ENCODE measurements around the gene ABHD16B. TPM values are rescaled to one million over a fixed set of nuclear protein-coding genes. Genes with fewer than 3 reads are reported as not detected.

ABHD16B gene
- total and polyA plus RNA-seq, 10 of the 15 experiments (the other 5 are each of a cell fraction or from before 2014, with no cell fraction given): 0.13 TPM; not detected in 9

- Histone ChIP-seq H4K20me1 (ENCODE audit: control insufficient read depth, insufficient read depth) (no peaks in the 10 kb centered on the region), H3K4me3 (no peak overlapping the region), H3K27me3 (replicated peaks in 1 of 2; ENCODE audit: control insufficient read depth in 2 of 2, insufficient read depth in 2 of 2, low read length in 1 of 2) (no peaks in the 10 kb centered on the region), H3K9me3 (replicated peaks; ENCODE audit: control insufficient read depth, insufficient read depth, low read length) (peaks cover 2% of the 10 kb centered on the region; the same call in 2 of the 3 replicates), H2AFZ (ENCODE audit: control insufficient read depth, low read depth, low read length) (no peak overlapping the region), H3K36me3 (ENCODE audit: control insufficient read depth in 2 of 2, insufficient read depth in 2 of 2, low read length in 1 of 2) (peaks cover 0 to 4% of the 10 kb centered on the region in 2 experiments; a peak in 3 of 4 replicates), H3K27ac (ENCODE audit: control insufficient read depth, insufficient read depth) (no peak overlapping the region), H3K4me1 (ENCODE audit: control insufficient read depth, insufficient read depth, low read length) (no peaks in the 10 kb centered on the region), H3K4me2 (ENCODE audit: control insufficient read depth, insufficient read depth) (no peak overlapping the region), H3K79me2 (ENCODE audit: control insufficient read depth, insufficient read depth, low read length) (peaks cover 46% of the 10 kb centered on the region), H3K9ac (ENCODE audit: control insufficient read depth, insufficient read depth, low read length) (no peak overlapping the region)
- intact Hi-C loops (cut with micrococcal nuclease; ENCODE audit: unreplicated experiment) (no loop called here), in situ Hi-C loops (cut with MboI) (no loop called here)
- no peak for FAIRE-seq
- ChIA-PET POLR2A (no interaction called here), RAD21 (ENCODE audit: unreplicated experiment) (no interaction called here), SMC1A (ENCODE audit: uncharacterized antibody, unreplicated experiment) (interaction anchor here (0.5 kb wide), 1 partner anchor 46 kb away, joined by 3 read pairs; no protein-coding TSS in a partner anchor), CTCF (interaction anchor here (0.6 to 1.0 kb wide), 3 partner anchors 16 to 992 kb away, joined by 3 read pairs; no protein-coding TSS in a partner anchor)
- ATAC-seq: no peak
- TF ChIP-seq SPI1 (IDR thresholded peaks at IDR 0.05; ENCODE audit: borderline replicate concordance, insufficient read depth, low read depth, low read length): peak; percentile 42; the same call in 1 of the 2 replicates
- TF ChIP-seq CHD2 (IDR thresholded peaks at IDR 0.05; ENCODE audit: borderline replicate concordance, low read depth, low read length): no peak
- no peak for DNase-seq (ENCODE audit: low read depth, low spot score)
- 81% methylated on average over 12 of the region's 12 CpGs for WGBS (ENCODE audit: insufficient coverage, insufficient replicate concordance, low lambda C conversion rate, missing lambda C conversion rate)
- no TSS peak for BruUV-seq (replicated peaks)
These were observed 49.9 kb downstream of the ABHD16B start for GRCh38 chr20:63911176-63911575.

Small RNA genes lying within 50 kb of the gene (small RNA-seq; reads per million reads assigned to genes)
- not detected for gene RNU1-134P

Other genes with a start within 250 kb of the ABHD16B start
Only the 7 nearest of the 22 such genes appear.
- 0.45 and 0.98 TPM in 2 replicates for gene ZBTB46, start 30.2 kb upstream of the ABHD16B start, total RNA-seq (2014; rRNA removed)
- 0.18 and 0.23 TPM in 2 replicates for gene ZBTB46, start 30.2 kb upstream of the ABHD16B start, total RNA-seq (2014; rRNA removed; fragmentation: Illumina TruSeq; extraction: Trizol)
- gene ZBTB46, start 30.2 kb upstream of the ABHD16B start, total RNA-seq (2021): 0.92 and 1.0 TPM in 2 replicates
- 0.46 and 0.77 TPM in 2 replicates for gene ZBTB46, start 30.2 kb upstream of the ABHD16B start, polyA plus RNA-seq (2011; rRNA removed)
- 0.08 and 0.15 TPM in 2 replicates for gene ZBTB46, start 30.2 kb upstream of the ABHD16B start, polyA plus RNA-seq (2014; fragmentation: Illumina TruSeq; extraction: Trizol)
- under 1 TPM; 0.31 to 0.37 TPM for gene ZBTB46, start 30.2 kb upstream of the ABHD16B start, polyA plus RNA-seq (2014; fragmentation: Nextera tagmentation; extraction: Ambion mirVana)
- gene ZBTB46, start 30.2 kb upstream of the ABHD16B start, polyA plus RNA-seq (2014; rRNA removed): 0.24 and 0.26 TPM in 2 replicates
- gene ZBTB46, start 30.2 kb upstream of the ABHD16B start, polyA plus RNA-seq (2016; fragmentation: Nextera tagmentation; extraction: Ambion mirVana): under 1 TPM; 0.21 to 0.43 TPM
- gene TPD52L2, start 3.8 kb downstream of the ABHD16B start, total RNA-seq (2014; rRNA removed): 28.4 and 30.4 TPM in 2 replicates
- 37.3 and 38.4 TPM in 2 replicates for gene TPD52L2, start 3.8 kb downstream of the ABHD16B start, total RNA-seq (2014; rRNA removed; fragmentation: Illumina TruSeq; extraction: Trizol)
- 43.4 and 46.2 TPM in 2 replicates for gene TPD52L2, start 3.8 kb downstream of the ABHD16B start, total RNA-seq (2021)
- gene TPD52L2, start 3.8 kb downstream of the ABHD16B start, polyA plus RNA-seq (2011; rRNA removed): 46.5 and 53.8 TPM in 2 replicates
- gene TPD52L2, start 3.8 kb downstream of the ABHD16B start, polyA plus RNA-seq (2014; fragmentation: Illumina TruSeq; extraction: Trizol): 39.2 and 50.2 TPM in 2 replicates
- gene TPD52L2, start 3.8 kb downstream of the ABHD16B start, polyA plus RNA-seq (2014; fragmentation: Nextera tagmentation; extraction: Ambion mirVana): 1 to 10 TPM; 1.6 to 4.1 TPM
- 46.5 and 50.8 TPM in 2 replicates for gene TPD52L2, start 3.8 kb downstream of the ABHD16B start, polyA plus RNA-seq (2014; rRNA removed)
- gene TPD52L2, start 3.8 kb downstream of the ABHD16B start, polyA plus RNA-seq (2016; fragmentation: Nextera tagmentation; extraction: Ambion mirVana): 10 to 100 TPM; 68.1 to 71.0 TPM
- 33.7 and 36.0 TPM in 2 replicates for gene DNAJC5, start 33.6 kb downstream of the ABHD16B start, total RNA-seq (2014; rRNA removed)
- 16.9 and 17.9 TPM in 2 replicates for gene DNAJC5, start 33.6 kb downstream of the ABHD16B start, total RNA-seq (2014; rRNA removed; fragmentation: Illumina TruSeq; extraction: Trizol)
- gene DNAJC5, start 33.6 kb downstream of the ABHD16B start, total RNA-seq (2021): 34.6 and 36.8 TPM in 2 replicates
- gene DNAJC5, start 33.6 kb downstream of the ABHD16B start, polyA plus RNA-seq (2011; rRNA removed): 13.2 and 20.6 TPM in 2 replicates
- gene DNAJC5, start 33.6 kb downstream of the ABHD16B start, polyA plus RNA-seq (2014; fragmentation: Illumina TruSeq; extraction: Trizol): 6.1 and 16.0 TPM in 2 replicates
- gene DNAJC5, start 33.6 kb downstream of the ABHD16B start, polyA plus RNA-seq (2014; fragmentation: Nextera tagmentation; extraction: Ambion mirVana): 1 to 10 TPM in 1 of 2 experiments, under 1 TPM in 1; 0.69 to 1.6 TPM
- gene DNAJC5, start 33.6 kb downstream of the ABHD16B start, polyA plus RNA-seq (2014; rRNA removed): 27.8 and 31.8 TPM in 2 replicates
- 10 to 100 TPM; 11.7 to 16.0 TPM for gene DNAJC5, start 33.6 kb downstream of the ABHD16B start, polyA plus RNA-seq (2016; fragmentation: Nextera tagmentation; extraction: Ambion mirVana)
- gene UCKL1, start 94.9 kb downstream of the ABHD16B start, total RNA-seq (2014; rRNA removed): 17.5 and 23.6 TPM in 2 replicates
- 11.0 and 13.2 TPM in 2 replicates for gene UCKL1, start 94.9 kb downstream of the ABHD16B start, total RNA-seq (2014; rRNA removed; fragmentation: Illumina TruSeq; extraction: Trizol)
- 30.0 and 36.3 TPM in 2 replicates for gene UCKL1, start 94.9 kb downstream of the ABHD16B start, total RNA-seq (2021)
- gene UCKL1, start 94.9 kb downstream of the ABHD16B start, polyA plus RNA-seq (2011; rRNA removed): 10.9 and 26.0 TPM in 2 replicates
- 5.6 and 13.4 TPM in 2 replicates for gene UCKL1, start 94.9 kb downstream of the ABHD16B start, polyA plus RNA-seq (2014; fragmentation: Illumina TruSeq; extraction: Trizol)
- gene UCKL1, start 94.9 kb downstream of the ABHD16B start, polyA plus RNA-seq (2014; fragmentation: Nextera tagmentation; extraction: Ambion mirVana): 1 to 10 TPM; 2.4 to 7.9 TPM
- 34.4 and 42.5 TPM in 2 replicates for gene UCKL1, start 94.9 kb downstream of the ABHD16B start, polyA plus RNA-seq (2014; rRNA removed)
- 10 to 100 TPM; 27.9 to 30.8 TPM for gene UCKL1, start 94.9 kb downstream of the ABHD16B start, polyA plus RNA-seq (2016; fragmentation: Nextera tagmentation; extraction: Ambion mirVana)
- gene ZNF512B, start 108.4 kb downstream of the ABHD16B start, total RNA-seq (2014; rRNA removed): 11.2 and 12.1 TPM in 2 replicates
- 5.2 and 5.6 TPM in 2 replicates for gene ZNF512B, start 108.4 kb downstream of the ABHD16B start, total RNA-seq (2014; rRNA removed; fragmentation: Illumina TruSeq; extraction: Trizol)
- 21.2 and 23.9 TPM in 2 replicates for gene ZNF512B, start 108.4 kb downstream of the ABHD16B start, total RNA-seq (2021)
- 1.8 and 2.8 TPM in 2 replicates for gene ZNF512B, start 108.4 kb downstream of the ABHD16B start, polyA plus RNA-seq (2011; rRNA removed)
- 2.0 and 5.1 TPM in 2 replicates for gene ZNF512B, start 108.4 kb downstream of the ABHD16B start, polyA plus RNA-seq (2014; fragmentation: Illumina TruSeq; extraction: Trizol)
- under 1 TPM; 0.06 to 0.09 TPM for gene ZNF512B, start 108.4 kb downstream of the ABHD16B start, polyA plus RNA-seq (2014; fragmentation: Nextera tagmentation; extraction: Ambion mirVana)
- gene ZNF512B, start 108.4 kb downstream of the ABHD16B start, polyA plus RNA-seq (2014; rRNA removed): 12.2 and 15.2 TPM in 2 replicates
- gene ZNF512B, start 108.4 kb downstream of the ABHD16B start, polyA plus RNA-seq (2016; fragmentation: Nextera tagmentation; extraction: Ambion mirVana): 1 to 10 TPM; 1.1 to 1.6 TPM
- 20.2 and 23.9 TPM in 2 replicates for gene SAMD10, start 118.1 kb downstream of the ABHD16B start, total RNA-seq (2014; rRNA removed)
- 7.3 and 9.1 TPM in 2 replicates for gene SAMD10, start 118.1 kb downstream of the ABHD16B start, total RNA-seq (2014; rRNA removed; fragmentation: Illumina TruSeq; extraction: Trizol)
- 42.1 and 42.7 TPM in 2 replicates for gene SAMD10, start 118.1 kb downstream of the ABHD16B start, total RNA-seq (2021)
- 14.1 and 28.4 TPM in 2 replicates for gene SAMD10, start 118.1 kb downstream of the ABHD16B start, polyA plus RNA-seq (2011; rRNA removed)
- gene SAMD10, start 118.1 kb downstream of the ABHD16B start, polyA plus RNA-seq (2014; fragmentation: Illumina TruSeq; extraction: Trizol): 4.7 and 16.3 TPM in 2 replicates
- 1 to 10 TPM; 1.3 to 3.5 TPM for gene SAMD10, start 118.1 kb downstream of the ABHD16B start, polyA plus RNA-seq (2014; fragmentation: Nextera tagmentation; extraction: Ambion mirVana)
- gene SAMD10, start 118.1 kb downstream of the ABHD16B start, polyA plus RNA-seq (2014; rRNA removed): 51.4 and 52.0 TPM in 2 replicates
- 10 to 100 TPM; 16.1 to 19.5 TPM for gene SAMD10, start 118.1 kb downstream of the ABHD16B start, polyA plus RNA-seq (2016; fragmentation: Nextera tagmentation; extraction: Ambion mirVana)
- 57.6 and 62.5 TPM in 2 replicates for gene PRPF6, start 119.6 kb downstream of the ABHD16B start, total RNA-seq (2014; rRNA removed)
- gene PRPF6, start 119.6 kb downstream of the ABHD16B start, total RNA-seq (2014; rRNA removed; fragmentation: Illumina TruSeq; extraction: Trizol): 66.1 and 72.2 TPM in 2 replicates
- 100 and 102 TPM in 2 replicates for gene PRPF6, start 119.6 kb downstream of the ABHD16B start, total RNA-seq (2021)
- gene PRPF6, start 119.6 kb downstream of the ABHD16B start, polyA plus RNA-seq (2011; rRNA removed): 33.4 and 52.7 TPM in 2 replicates
- gene PRPF6, start 119.6 kb downstream of the ABHD16B start, polyA plus RNA-seq (2014; fragmentation: Illumina TruSeq; extraction: Trizol): 53.4 and 73.9 TPM in 2 replicates
- 10 to 100 TPM in 1 of 2 experiments, 1 to 10 TPM in 1; 5.0 to 10.7 TPM for gene PRPF6, start 119.6 kb downstream of the ABHD16B start, polyA plus RNA-seq (2014; fragmentation: Nextera tagmentation; extraction: Ambion mirVana)
- gene PRPF6, start 119.6 kb downstream of the ABHD16B start, polyA plus RNA-seq (2014; rRNA removed): 70.4 and 71.9 TPM in 2 replicates
- 100 to 1,000 TPM in 1 of 2 experiments, 10 to 100 TPM in 1; 97.9 to 102 TPM for gene PRPF6, start 119.6 kb downstream of the ABHD16B start, polyA plus RNA-seq (2016; fragmentation: Nextera tagmentation; extraction: Ambion mirVana)